A549 treated with AZD9567 at 1 μM for 4 hours (cell line): Measurements from ENCODE around the gene KRTAP19-8. TPM values are rescaled to one million over a fixed set of nuclear protein-coding genes. Genes with fewer than 3 reads are reported as not detected.

Experiments used
- total RNA-seq: library from RNA; stranded (reverse); fragments of 200-300 nt; extraction: Qiagen RNA extraction; gene quantifications from 5 replicates; pipeline ENCODE4 v1.2.3, GENCODE V29; 2022; ENCODE audit not compliant: insufficient read depth

Gene KRTAP19-8
- not detected in 5 replicates for total RNA-seq

GRCh38 chr21:31038376-31038775, at the start of gene KRTAP19-8:
TSS of gene KRTAP19-8 (minus strand) at chr21:31038476. CDS start at chr21:31038443, 33 bp downstream.

Other genes with a start within 250 kb of the KRTAP19-8 start
- not detected in 5 replicates for gene KRTAP8-1, start 225.2 kb downstream of the KRTAP19-8 start, total RNA-seq
- not detected in 5 replicates for gene KRTAP7-1, start 208.7 kb downstream of the KRTAP19-8 start, total RNA-seq
- gene KRTAP11-1, start 156.9 kb downstream of the KRTAP19-8 start, total RNA-seq: 0.09 TPM in 1 of 5 replicates, not detected in the others